HepG2 (cell line): ENCODE data around the gene KIF26B.

Source experiments
- PHF8 ChIP-seq: sonication (generic); formaldehyde crosslinking; IDR thresholded peaks from 2 replicates; pipeline ENCODE4 v1.5.0; 2020; ENCODE audit warnings: missing genetic modification reagents
- ZNF260 ChIP-seq: sonication (generic); formaldehyde crosslinking; IDR thresholded peaks from 2 replicates; pipeline ENCODE4 v1.4.0; 2020; ENCODE audit warnings: missing genetic modification reagents, low read depth, mild to moderate bottlenecking, borderline replicate concordance
- TF ChIP-seq, protein P1 (sequence below): sonication (generic); formaldehyde crosslinking; IDR thresholded peaks from 2 replicates; pipeline ENCODE4 v1.5.0; 2020; ENCODE audit warnings: mild to moderate bottlenecking, missing genetic modification reagents, moderate library complexity

- TF ChIP-seq, protein P1, sequence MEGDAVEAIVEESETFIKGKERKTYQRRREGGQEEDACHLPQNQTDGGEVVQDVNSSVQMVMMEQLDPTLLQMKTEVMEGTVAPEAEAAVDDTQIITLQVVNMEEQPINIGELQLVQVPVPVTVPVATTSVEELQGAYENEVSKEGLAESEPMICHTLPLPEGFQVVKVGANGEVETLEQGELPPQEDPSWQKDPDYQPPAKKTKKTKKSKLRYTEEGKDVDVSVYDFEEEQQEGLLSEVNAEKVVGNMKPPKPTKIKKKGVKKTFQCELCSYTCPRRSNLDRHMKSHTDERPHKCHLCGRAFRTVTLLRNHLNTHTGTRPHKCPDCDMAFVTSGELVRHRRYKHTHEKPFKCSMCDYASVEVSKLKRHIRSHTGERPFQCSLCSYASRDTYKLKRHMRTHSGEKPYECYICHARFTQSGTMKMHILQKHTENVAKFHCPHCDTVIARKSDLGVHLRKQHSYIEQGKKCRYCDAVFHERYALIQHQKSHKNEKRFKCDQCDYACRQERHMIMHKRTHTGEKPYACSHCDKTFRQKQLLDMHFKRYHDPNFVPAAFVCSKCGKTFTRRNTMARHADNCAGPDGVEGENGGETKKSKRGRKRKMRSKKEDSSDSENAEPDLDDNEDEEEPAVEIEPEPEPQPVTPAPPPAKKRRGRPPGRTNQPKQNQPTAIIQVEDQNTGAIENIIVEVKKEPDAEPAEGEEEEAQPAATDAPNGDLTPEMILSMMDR (CRISPR knock-in tag) = no peak
- TF ChIP-seq PHF8 (CRISPR knock-in tag) (no peak), ZNF260 (CRISPR knock-in tag) (no peak)
Observed at GRCh38 chr1:245133995-245134715, 20.6 kb upstream of the KIF26B start.
